SK-N-SH (cell line): ENCODE results near the gene MAPK14. TPM values are rescaled to one million over a fixed set of nuclear protein-coding genes. Genes with fewer than 3 reads are reported as not detected.

Source experiments
- CTCF ChIA-PET: fragments of 300-600, 350-600 bp; formaldehyde crosslinking; extraction: SDS; loops from one replicate; lab custom pipeline; 2021; lab: Yijun Ruan, JAX
- POLR2A ChIA-PET: fragments of 350-600 bp; sonication (Branson Sonifier 250); formaldehyde crosslinking; extraction: SDS; loops from one replicate; lab custom pipeline; 2020; ENCODE audit warnings: antibody characterized with exemption, inconsistent platforms; lab: Yijun Ruan, JAX
- DNase-seq: peaks from one replicate; pipeline ENCODE4 v3.0.0; 2012
- H2AFZ ChIP-seq: fragments of 200-600 bp; sonication (generic); 2 replicates; pipeline ENCODE4 v1.8.1; 2016; ENCODE audit warnings: antibody characterized with exemption, mild to moderate bottlenecking, low read depth
- H3F3A ChIP-seq: fragments of 200-600 bp; sonication (generic); replicated peaks from 2 replicates; pipeline ENCODE3; 2016; ENCODE audit warnings: antibody characterized with exemption, mild to moderate bottlenecking; ENCODE audit not compliant: insufficient read depth
- H3K27ac ChIP-seq, 2 experiments: fragments of 200-500 bp in 1 of 2; fragments of 200-600 bp in 1 of 2; sonication (Bioruptor generic) in 1 of 2; sonication (generic), shearing (Covaris generic) in 1 of 2; 2 replicates each; pipeline versions ENCODE4 v1.5.1 to v1.6.1; 2014 to 2016; ENCODE audit warnings: low read depth in 2 of 2, inconsistent platforms in 1 of 2, low read length in 1 of 2, mild to moderate bottlenecking in 1 of 2, mixed read lengths in 1 of 2
- H3K27me3 ChIP-seq: fragments of 200-600 bp; sonication (generic), shearing (Covaris generic); 2 replicates; pipeline ENCODE4 v1.6.1; 2016; ENCODE audit warnings: mixed run types; ENCODE audit not compliant: insufficient read depth
- H3K36me3 ChIP-seq, 2 experiments: fragments of 200-500 bp in 1 of 2; fragments of 200-600 bp in 1 of 2; sonication (Bioruptor generic) in 1 of 2; sonication (generic) in 1 of 2; replicated peaks in 1 of 2; 2 replicates each; pipeline versions ENCODE3 to v1.5.1; 2014 to 2016; ENCODE audit warnings: low read length in 1 of 2, mild to moderate bottlenecking in 1 of 2; ENCODE audit not compliant: insufficient read depth in 2 of 2, control insufficient read depth in 1 of 2
- H3K4me1 ChIP-seq, 2 experiments: fragments of 200-500 bp in 1 of 2; fragments of 200-600 bp in 1 of 2; sonication (Bioruptor generic) in 1 of 2; sonication (generic), shearing (Covaris generic) in 1 of 2; 2 replicates each; pipeline versions ENCODE4 v1.5.1 to v1.6.1; 2014 to 2016; ENCODE audit warnings: low read depth in 1 of 2, low read length in 1 of 2, mixed run types in 1 of 2; ENCODE audit not compliant: insufficient read depth in 2 of 2, control insufficient read depth in 1 of 2
- H3K4me2 ChIP-seq: fragments of 200-600 bp; sonication (generic), shearing (Covaris generic); 2 replicates; pipeline ENCODE4 v1.6.1; 2017; ENCODE audit warnings: mixed run types
- H3K4me3 ChIP-seq, 2 experiments: fragments of 200-500 bp in 1 of 2; fragments of 200-600 bp in 1 of 2; sonication (Bioruptor generic) in 1 of 2; sonication (generic), shearing (Covaris generic) in 1 of 2; 2 replicates each; pipeline versions ENCODE4 v1.5.1 to v1.8.1; 2014 to 2016; ENCODE audit warnings: low read depth in 2 of 2, inconsistent platforms in 1 of 2, low read length in 1 of 2, mild to moderate bottlenecking in 1 of 2, mixed read lengths in 1 of 2, moderate library complexity in 1 of 2
- H3K79me2 ChIP-seq: fragments of 200-600 bp; sonication (generic); 2 replicates; pipeline ENCODE4 v1.8.1; 2017; ENCODE audit warnings: mild to moderate bottlenecking; ENCODE audit not compliant: insufficient read depth
- H3K9ac ChIP-seq: fragments of 200-600 bp; sonication (generic); 2 replicates; pipeline ENCODE4 v1.6.1; 2017; ENCODE audit warnings: mixed run types
- H3K9me2 ChIP-seq: fragments of 200-600 bp; sonication (generic); 2 replicates; pipeline ENCODE4 v1.6.1; 2017; ENCODE audit warnings: mixed run types
- H3K9me3 ChIP-seq: fragments of 200-600 bp; sonication (generic); 2 replicates; pipeline ENCODE4 v1.6.1; 2017; ENCODE audit warnings: mixed run types, mild to moderate bottlenecking, moderate library complexity
- H4K20me1 ChIP-seq: fragments of 200-600 bp; sonication (generic); 2 replicates; pipeline ENCODE4 v1.6.1; 2017; ENCODE audit warnings: mild to moderate bottlenecking, mixed run types; ENCODE audit not compliant: insufficient read depth
- CHD2 ChIP-seq: fragments of 150-350 bp; IDR thresholded peaks from 2 replicates; pipeline ENCODE4 v1.6.1; 2018; ENCODE audit warnings: low read length; ENCODE audit not compliant: partially characterized antibody
- CTCF ChIP-seq: fragments of 200-600 bp; sonication (generic); IDR thresholded peaks from 2 replicates; pipeline ENCODE4 v1.6.1; 2017; ENCODE audit warnings: antibody characterized with exemption, mild to moderate bottlenecking, moderate library complexity
- ELF1 ChIP-seq: IDR thresholded peaks from 2 replicates; pipeline ENCODE4 v1.4.0; 2012
- EP300 ChIP-seq, 2 experiments: IDR thresholded peaks; 2 replicates each; pipeline versions ENCODE4 v1.4.0 to v1.6.1; 2012; ENCODE audit warnings: borderline replicate concordance in 1 of 2, low read depth in 1 of 2, low read length in 1 of 2
- EZH2phosphoT487 ChIP-seq: fragments of 200-600 bp; sonication (generic); IDR thresholded peaks from 2 replicates; pipeline ENCODE4 v1.6.1; 2017; ENCODE audit warnings: low read depth, mixed run types, mild to moderate bottlenecking, antibody characterized with exemption, moderate library complexity, borderline replicate concordance
- FOXJ3 ChIP-seq: sonication (generic); formaldehyde crosslinking; IDR thresholded peaks from 2 replicates; pipeline ENCODE4 v1.5.1; 2020; ENCODE audit warnings: mild to moderate bottlenecking, missing genetic modification reagents
- FOXM1 ChIP-seq: IDR thresholded peaks from 2 replicates; pipeline ENCODE4 v1.4.0; 2012; ENCODE audit warnings: low read depth, mild to moderate bottlenecking
- GABPA ChIP-seq: IDR thresholded peaks from 2 replicates; pipeline ENCODE4 v1.4.0; 2012; ENCODE audit warnings: low read depth, mild to moderate bottlenecking
- GATA2 ChIP-seq: sonication (generic); formaldehyde crosslinking; IDR thresholded peaks from 2 replicates; pipeline ENCODE4 v1.5.0; 2020; ENCODE audit warnings: mild to moderate bottlenecking, missing genetic modification reagents
- IRF3 ChIP-seq: fragments of 150-350 bp; IDR thresholded peaks from 2 replicates; pipeline ENCODE4 v1.6.1; 2016; ENCODE audit warnings: mild to moderate bottlenecking, low read depth, low read length
- MAX ChIP-seq: IDR thresholded peaks from 2 replicates; pipeline ENCODE4 v1.4.0; 2012; ENCODE audit warnings: low read depth
- MXI1 ChIP-seq: IDR thresholded peaks from 2 replicates; pipeline ENCODE4 v1.6.1; 2012; ENCODE audit warnings: mild to moderate bottlenecking, low read depth, low read length, improper control_type of control experiment
- NFIC ChIP-seq: IDR thresholded peaks from 2 replicates; pipeline ENCODE4 v1.4.0; 2012; ENCODE audit warnings: borderline replicate concordance
- PBX3 ChIP-seq: IDR thresholded peaks from 2 replicates; pipeline ENCODE4; 2012
- REST ChIP-seq: IDR thresholded peaks from 2 replicates; pipeline ENCODE4 v1.6.1; 2012; ENCODE audit warnings: mild to moderate bottlenecking, low read depth, low read length, moderate library complexity
- SIN3A ChIP-seq: IDR thresholded peaks from 2 replicates; pipeline ENCODE4 v1.6.1; 2012; ENCODE audit warnings: low read depth, mild to moderate bottlenecking, low read length, moderate library complexity, borderline replicate concordance
- SMC3 ChIP-seq: IDR thresholded peaks from 2 replicates; pipeline ENCODE4 v1.6.1; 2012; ENCODE audit warnings: low read depth, low read length, improper control_type of control experiment
- TCF12 ChIP-seq: IDR thresholded peaks from 2 replicates; pipeline ENCODE4 v1.4.0; 2012
- USF1 ChIP-seq: IDR thresholded peaks from 2 replicates; pipeline ENCODE4 v1.4.0; 2012; ENCODE audit warnings: low read depth, borderline replicate concordance
- USF2 ChIP-seq: fragments of 150-350 bp; IDR thresholded peaks from 2 replicates; pipeline ENCODE4 v1.6.1; 2017; ENCODE audit warnings: antibody characterized with exemption, low read length, low read depth, borderline replicate concordance
- WGBS: methylation state at CpG from one replicate; pipeline ENCODE4 v1.1.6; 2017; ENCODE audit warnings: low lambda C conversion rate; 5-methylcytosine and 5-hydroxymethylcytosine counted together
- polyA plus RNA-seq, 3 experiments: library from polyadenylated mRNA; depleted of rRNA; stranded (reverse); fragments of >200 nt; gene quantifications; 2 replicates each; pipeline ENCODE4 v1.2.3, GENCODE V29; 2012

Gene MAPK14
- polyA plus RNA-seq, 1 of the 3 experiments (the other 2 are of a cell fraction) = 19.8 TPM

- Histone ChIP-seq H3K79me2 (no peaks in the 10 kb centered on the region), H3K27me3 (no peaks in the 10 kb centered on the region), H3K4me3 (no peak overlapping the region), H3F3A (no peaks in the 10 kb centered on the region), H2AFZ (no peak overlapping the region), H3K9me3 (no peaks in the 10 kb centered on the region), H4K20me1 (no peaks in the 10 kb centered on the region), H3K9ac (no peak overlapping the region), H3K36me3 (no peaks in the 10 kb centered on the region), H3K27ac (peak overlapping the region in 1 of 2 experiments; percentile 17; a peak in 1 of 4 replicates), H3K4me1 (peaks cover 17 to 61% of the 10 kb centered on the region in 2 experiments), H3K4me2 (no peak overlapping the region), H3K9me2 (no peaks in the 10 kb centered on the region)
- ChIA-PET CTCF (interaction anchor here (0.8 to 1.0 kb wide), 2 partner anchors 109 to 166 kb away, joined by 3 read pairs; partner anchors contain the start of gene MAPK14), POLR2A (no interaction called here)
- no peak for DNase-seq
- TF ChIP-seq REST = no peak
- TF ChIP-seq CTCF = no peak
- no peak for TF ChIP-seq GABPA
- no peak for TF ChIP-seq MXI1
- TF ChIP-seq EZH2phosphoT487 = no peak
- TF ChIP-seq TCF12 = no peak
- no peak for TF ChIP-seq SMC3
- TF ChIP-seq FOXJ3 (CRISPR knock-in tag) = no peak
- TF ChIP-seq PBX3 = no peak
- TF ChIP-seq ELF1 = no peak
- no peak for TF ChIP-seq IRF3
- no peak for TF ChIP-seq FOXM1
- TF ChIP-seq USF2 = no peak
- TF ChIP-seq EP300 (IDR thresholded peaks at IDR 0.05; ENCODE audit: borderline replicate concordance in 1 of 2, low read depth in 1 of 2, low read length in 1 of 2) = no peak
- no peak for TF ChIP-seq SIN3A
- no peak for TF ChIP-seq USF1
- no peak for TF ChIP-seq MAX
- TF ChIP-seq CHD2 = no peak
- no peak for TF ChIP-seq GATA2 (CRISPR knock-in tag)
- no peak for TF ChIP-seq NFIC
- 86% methylated on average over 1 of the region's 2 CpGs for WGBS
These were observed 108.4 kb downstream of the MAPK14 start for GRCh38 chr6:36136034-36136433.
